Measurements from ENCODE around the gene CDK19.

Gene CDK19

DNA sequence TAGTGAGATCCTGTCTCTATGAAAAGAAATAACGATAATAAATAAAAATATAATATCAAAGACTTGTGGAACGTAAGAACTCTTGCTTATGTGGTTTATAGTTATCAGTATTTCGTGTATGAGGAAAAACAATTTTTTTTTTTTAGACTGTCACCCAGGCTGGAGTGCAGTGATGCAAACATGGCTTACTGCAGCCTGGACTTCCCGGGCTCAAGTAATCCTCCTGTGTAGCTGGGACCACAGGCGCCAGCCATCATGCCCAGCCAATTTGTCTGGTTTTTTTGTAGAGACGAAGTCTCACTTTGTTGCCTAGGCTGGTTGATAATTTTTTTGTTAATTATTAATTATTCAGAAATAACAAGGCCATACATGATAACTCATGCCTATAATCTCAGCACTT is 18.6 kb upstream of the CDK19 start:
- no peak for TF ChIP-seq CTCF (IDR thresholded peaks at IDR 0.05)
- no peak overlapping the region for H3K27ac ChIP-seq
- no peaks in the 10 kb centered on the region for H3K27me3 ChIP-seq
- no peaks in the 10 kb centered on the region for H3K4me1 ChIP-seq
- intact Hi-C loops (cut with DNase I; ENCODE audit: low total_unique reads) = no loop called here
- no peaks in the 10 kb centered on the region for H3K9me3 ChIP-seq
- no peaks in the 10 kb centered on the region for H3K36me3 ChIP-seq
- no peak for DNase-seq
- no peak overlapping the region for H3K4me3 ChIP-seq

- intact Hi-C loops (cut with DNase I; ENCODE audit: low total_unique reads) = no loop called here
- Histone ChIP-seq H3K4me1 (no peaks in the 10 kb centered on the region), H3K9me3 (no peaks in the 10 kb centered on the region), H3K4me3 (no peak overlapping the region), H3K36me3 (no peaks in the 10 kb centered on the region), H3K27me3 (no peaks in the 10 kb centered on the region), H3K27ac (no peak overlapping the region)
- TF ChIP-seq CTCF (IDR thresholded peaks at IDR 0.05) = no peak
- DNase-seq = no peak
These were observed 16.1 kb upstream of the CDK19 start for GRCh38 chr6:110831405-110831804.

DNA sequence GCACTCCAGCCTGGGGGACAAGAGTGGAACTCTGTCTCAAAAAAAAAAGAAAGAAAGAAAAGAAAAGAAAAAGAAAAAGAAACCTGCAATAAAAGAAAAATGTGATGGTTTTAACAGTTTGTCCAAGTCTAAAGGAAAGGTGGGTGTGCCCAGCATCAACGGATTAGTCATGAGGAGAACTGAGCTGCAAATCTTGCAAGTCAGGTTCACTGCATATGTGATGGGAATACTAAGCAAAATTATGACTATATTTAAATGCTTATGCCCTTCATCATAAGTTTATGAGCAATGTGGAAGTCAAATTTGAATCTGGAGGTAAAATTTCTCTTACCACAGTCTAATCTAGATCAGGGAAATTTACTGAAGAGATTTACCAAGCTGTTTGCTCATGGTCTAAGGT is 13.1 kb upstream of the CDK19 start:
- no peak for DNase-seq
- Histone ChIP-seq H3K9me3 (no peaks in the 10 kb centered on the region), H3K36me3 (no peaks in the 10 kb centered on the region), H3K27ac (no peak overlapping the region), H3K4me3 (no peak overlapping the region), H3K27me3 (no peaks in the 10 kb centered on the region), H3K4me1 (peaks cover 0 to under 1% (median 0%) of the 10 kb centered on the region in 4 donors)
- intact Hi-C loops (cut with DNase I; ENCODE audit: low total_unique reads) = no loop called here
- no peak for TF ChIP-seq CTCF (IDR thresholded peaks at IDR 0.05)

DNA sequence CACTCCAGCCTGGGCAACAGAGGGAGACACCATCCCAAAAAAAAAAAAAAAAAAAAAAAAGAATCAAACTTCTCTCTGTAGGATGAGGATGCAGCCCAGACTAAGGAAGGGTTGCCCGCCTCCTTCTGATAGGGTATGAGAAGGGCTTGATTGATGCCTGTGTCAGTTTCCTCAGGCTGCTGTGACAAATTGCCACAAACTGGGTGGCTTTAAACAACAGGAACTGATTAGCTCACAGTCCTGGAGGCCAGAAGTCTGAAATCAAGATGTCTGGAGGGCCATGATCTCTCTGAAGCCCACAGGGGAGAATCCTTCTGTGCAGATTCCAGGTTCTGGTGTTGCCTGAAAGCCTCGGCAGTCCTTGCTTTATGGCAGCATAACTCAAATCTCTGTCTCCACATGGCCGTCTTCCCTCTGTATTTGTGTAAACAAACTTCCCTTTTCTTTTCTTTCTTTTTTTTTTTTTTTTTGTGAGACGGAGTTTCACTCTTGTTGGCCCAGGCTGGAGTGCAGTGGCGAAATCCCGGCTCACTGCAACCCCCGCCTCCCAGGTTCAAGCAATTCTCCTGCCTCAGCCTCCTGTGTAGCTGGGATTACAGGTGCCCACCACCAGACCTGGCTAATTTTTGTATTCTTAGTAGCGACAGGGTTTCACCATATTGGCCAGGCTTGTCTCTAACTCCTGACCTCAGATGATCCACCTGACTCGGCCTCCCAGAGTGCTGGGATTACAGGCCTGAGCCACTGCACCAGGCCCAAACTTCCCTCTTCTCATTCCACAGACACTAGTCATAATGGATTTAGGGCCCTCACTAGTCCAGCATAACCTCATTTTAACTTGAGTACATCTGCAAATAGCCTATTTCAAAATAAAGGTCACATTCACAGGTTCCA is 11.2 kb upstream of the CDK19 start:
- Histone ChIP-seq H3K4me3 (no peak overlapping the region), H3K4me1 (peaks cover 0 to 19% (median 1%) of the 10 kb centered on the region in 4 donors), H3K9me3 (no peaks in the 10 kb centered on the region), H3K27me3 (no peaks in the 10 kb centered on the region), H3K27ac (no peak overlapping the region), H3K36me3 (no peaks in the 10 kb centered on the region)
- TF ChIP-seq CTCF (IDR thresholded peaks at IDR 0.05) = no peak
- peak in 1 of 2 donors; percentile 22 for DNase-seq
- intact Hi-C loops (cut with DNase I; ENCODE audit: low total_unique reads) = no loop called here

- Histone ChIP-seq H3K36me3 (no peaks in the 10 kb centered on the region), H3K27me3 (no peaks in the 10 kb centered on the region), H3K4me1 (peaks cover 0 to 22% (median 1%) of the 10 kb centered on the region in 4 donors), H3K9me3 (no peaks in the 10 kb centered on the region), H3K27ac (no peak overlapping the region), H3K4me3 (no peak overlapping the region)
- intact Hi-C loops (cut with DNase I; ENCODE audit: low total_unique reads) = no loop called here
- no peak for DNase-seq
- no peak for TF ChIP-seq CTCF (IDR thresholded peaks at IDR 0.05)
These were observed 7.9 kb upstream of the CDK19 start for GRCh38 chr6:110823146-110823545.
